Left ventricle myocardium inferior (tissue), 1 donor: ENCODE measurements around the gene UBR3. TPM values are rescaled to one million over a fixed set of nuclear protein-coding genes. Genes with fewer than 3 reads are reported as not detected.
"Not testable (repeated sequence)": the region's sequence is repeated elsewhere in the genome, so short reads cannot be mapped to it uniquely, and the experiment has no call there.

Experiments used
- DNase-seq: peaks from one replicate; pipeline ENCODE4 v3.0.0-alpha.2; 2020
- H3K27ac ChIP-seq: fragments of 200-600 bp; replicated peaks from 2 replicates; pipeline ENCODE4 v1.8.0; 2021
- H3K27me3 ChIP-seq: fragments of 200-600 bp; 2 replicates; pipeline ENCODE4 v1.8.0; 2021; ENCODE audit warnings: low read depth
- H3K36me3 ChIP-seq: fragments of 200-600 bp; 2 replicates; pipeline ENCODE4 v1.8.0; 2021
- H3K4me1 ChIP-seq: fragments of 200-600 bp; 2 replicates; pipeline ENCODE4 v1.8.0; 2021
- H3K4me3 ChIP-seq: fragments of 200-600 bp; 2 replicates; pipeline ENCODE4 v1.8.0; 2021; ENCODE audit warnings: mild to moderate bottlenecking, moderate library complexity
- H3K9me3 ChIP-seq: fragments of 200-600 bp; replicated peaks from 2 replicates; pipeline ENCODE4 v1.8.0; 2021
- CTCF ChIP-seq: fragments of 200-600 bp; IDR thresholded peaks from 2 replicates; pipeline ENCODE4 v1.8.0; 2021; ENCODE audit warnings: antibody characterized with exemption, mild to moderate bottlenecking, borderline replicate concordance
- intact Hi-C: fragments of 100-400 bp; cut with micrococcal nuclease; formaldehyde crosslinking; loops from one replicate; pipeline ENCODE4 v1.11.0; 2022
- total RNA-seq: library from RNA; stranded (reverse); fragmentation: NEBNext Ultra II Directional; extraction: Animal tissue kit (Norgen Biotek cat#: 25700); gene quantifications from one replicate; pipeline ENCODE4 v1.2.1, GENCODE V29; 2021
- donor health status: DM: no; HTN: yes; CAD: no; lungs with severe emphysema.

UBR3 gene
- total RNA-seq, 1 donor from 2014 or later, result 99.5 TPM

- H3K9me3 ChIP-seq, result no peaks in the 10 kb centered on the region
- peaks cover 23% of the 10 kb centered on the region for H3K4me1 ChIP-seq
- DNase-seq, result no peak
- H3K36me3 ChIP-seq, result peaks cover 52% of the 10 kb centered on the region
- H3K27ac ChIP-seq, result no peak overlapping the region
- no peak overlapping the region for H3K4me3 ChIP-seq
- TF ChIP-seq CTCF, result no peak
- intact Hi-C loops, result no loop called here
- no peaks in the 10 kb centered on the region for H3K27me3 ChIP-seq
Measured at GRCh38 chr2:169946092-169946491, 118.8 kb downstream of the UBR3 start.

- intact Hi-C loops, result no loop called here
- peaks cover 52% of the 10 kb centered on the region for H3K36me3 ChIP-seq
- H3K9me3 ChIP-seq, result no peaks in the 10 kb centered on the region
- H3K27ac ChIP-seq, result no peak overlapping the region
- no peak for DNase-seq
- peaks cover 19% of the 10 kb centered on the region for H3K4me1 ChIP-seq
- H3K4me3 ChIP-seq, result no peak overlapping the region
- TF ChIP-seq CTCF, result no peak
- H3K27me3 ChIP-seq, result no peaks in the 10 kb centered on the region
Measured at GRCh38 chr2:169946546-169946945, 119.3 kb downstream of the UBR3 start.

- TF ChIP-seq CTCF, result no peak
- H3K27me3 ChIP-seq, result no peaks in the 10 kb centered on the region
- H3K9me3 ChIP-seq, result peaks cover 19% of the 10 kb centered on the region
- no peaks in the 10 kb centered on the region for H3K4me1 ChIP-seq
- intact Hi-C loops, result no loop called here
- no peak for DNase-seq
- H3K4me3 ChIP-seq, result no peak overlapping the region
- no peak overlapping the region for H3K27ac ChIP-seq
- peaks cover 58% of the 10 kb centered on the region for H3K36me3 ChIP-seq
Measured at GRCh38 chr2:169955940-169956339, 128.7 kb downstream of the UBR3 start.

GRCh38 chr2:169957219-169957618 is 130.0 kb downstream of the UBR3 start:
- intact Hi-C loops, result not testable (repeated sequence)

GRCh38 chr2:169961911-169962310 is 134.7 kb downstream of the UBR3 start:
- H3K36me3 ChIP-seq, result peaks cover 67% of the 10 kb centered on the region
- intact Hi-C loops, result no loop called here
- H3K4me1 ChIP-seq, result no peaks in the 10 kb centered on the region
- no peak overlapping the region for H3K4me3 ChIP-seq
- H3K9me3 ChIP-seq, result peaks cover 19% of the 10 kb centered on the region
- TF ChIP-seq CTCF, result no peak
- no peak for DNase-seq
- H3K27me3 ChIP-seq, result no peaks in the 10 kb centered on the region
- H3K27ac ChIP-seq, result no peak overlapping the region

More at GRCh38 chr2:169957219-169957618, 130.0 kb downstream of the UBR3 start:
- not testable (repeated sequence) for H3K4me3 ChIP-seq, DNase-seq, H3K4me1 ChIP-seq, H3K27ac ChIP-seq, H3K27me3 ChIP-seq
- peaks cover 19% of the 10 kb centered on the region for H3K9me3 ChIP-seq
- H3K36me3 ChIP-seq, result peaks cover 64% of the 10 kb centered on the region

- no peak for DNase-seq
- Histone ChIP-seq H3K4me3 (no peak overlapping the region), H3K27ac (no peak overlapping the region), H3K36me3 (peaks cover 49% of the 10 kb centered on the region), H3K4me1 (no peaks in the 10 kb centered on the region), H3K27me3 (no peaks in the 10 kb centered on the region), H3K9me3 (peaks cover 11% of the 10 kb centered on the region)
- no peak for TF ChIP-seq CTCF
- intact Hi-C loops, result no loop called here
Measured at GRCh38 chr2:169963786-169964185, 136.5 kb downstream of the UBR3 start.
